HG02571 (cell line): Measurements from ENCODE around the gene TBC1D8.

Source experiments
- ATAC-seq: cut with Tn5 transposase; IDR thresholded peaks from one replicate; pipeline ENCODE4 v1.9.1; 2021; ENCODE audit warnings: mild to moderate bottlenecking, moderate library complexity; ENCODE audit not compliant: unreplicated experiment

The TBC1D8 gene

GRCh38 chr2:101037161-101037755 is 113.9 kb downstream of the TBC1D8 start:
- ATAC-seq: no peak

- ATAC-seq: no peak
These were observed 114.6 kb downstream of the TBC1D8 start for GRCh38 chr2:101036562-101036961.

DNA sequence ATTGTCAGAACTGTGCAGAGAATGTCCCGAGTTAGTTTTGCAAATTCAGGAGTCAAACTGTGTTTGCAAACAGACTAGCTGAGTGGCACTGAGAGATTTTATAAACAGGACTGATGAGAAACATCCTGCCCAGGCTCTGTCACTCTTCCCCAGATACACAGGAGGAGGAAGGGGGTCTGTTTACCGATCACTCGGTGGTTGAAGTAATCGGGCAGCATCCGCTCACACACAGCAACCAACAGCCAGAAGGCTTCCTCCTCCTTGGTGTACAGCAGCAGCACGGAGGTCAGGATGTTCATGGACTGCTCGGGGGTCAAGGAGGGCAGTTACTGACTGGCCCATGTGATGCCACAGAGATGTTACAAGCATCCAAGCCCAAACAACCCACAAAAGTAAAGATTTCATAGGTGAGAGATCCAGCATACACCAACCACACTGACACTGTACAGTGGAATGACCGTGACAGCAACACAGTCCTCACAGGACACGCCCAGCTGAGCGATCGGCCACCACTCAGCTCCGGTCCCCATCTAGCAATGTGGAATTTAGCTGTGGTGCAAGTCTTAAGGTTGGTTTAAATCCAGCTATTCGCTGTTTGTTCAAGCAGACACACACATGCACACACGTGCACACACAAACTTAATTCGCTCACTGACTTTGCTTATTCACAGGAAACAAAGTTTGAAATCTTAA is 119.0 kb downstream of the TBC1D8 start:
- ATAC-seq: no peak

DNA sequence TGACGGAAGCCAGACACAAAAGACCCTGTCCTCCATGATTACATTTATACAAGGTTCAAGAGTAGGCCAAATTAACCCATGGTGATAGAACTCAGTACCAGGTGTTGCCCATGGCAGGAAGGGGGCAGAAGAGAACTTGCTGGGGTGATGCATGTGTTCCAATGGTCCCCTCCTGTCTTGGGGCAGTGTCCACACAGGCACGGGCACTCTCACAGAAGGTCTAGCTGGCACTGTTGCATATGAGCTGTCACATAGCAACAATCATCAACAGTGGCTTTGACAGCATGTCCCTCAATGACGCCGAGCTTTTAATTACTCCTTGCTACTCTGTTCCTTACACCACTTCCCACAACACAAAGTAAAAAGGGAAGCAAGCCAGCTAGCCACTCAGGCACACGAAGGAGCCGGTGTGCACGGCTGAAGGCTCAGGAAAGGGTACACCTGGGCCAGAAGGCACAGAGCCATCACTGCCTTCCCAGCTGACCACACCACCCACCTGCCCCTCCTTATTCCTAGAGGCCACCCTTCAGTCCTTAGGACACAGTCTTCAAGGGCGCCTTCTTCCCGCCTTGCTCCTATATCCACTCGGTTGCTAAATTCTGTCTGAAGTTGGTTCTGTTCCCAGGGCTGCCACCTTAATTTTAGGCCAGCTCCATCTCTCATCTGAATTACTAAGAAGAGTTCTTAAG is 120.2 kb downstream of the TBC1D8 start:
- no peak for ATAC-seq

DNA sequence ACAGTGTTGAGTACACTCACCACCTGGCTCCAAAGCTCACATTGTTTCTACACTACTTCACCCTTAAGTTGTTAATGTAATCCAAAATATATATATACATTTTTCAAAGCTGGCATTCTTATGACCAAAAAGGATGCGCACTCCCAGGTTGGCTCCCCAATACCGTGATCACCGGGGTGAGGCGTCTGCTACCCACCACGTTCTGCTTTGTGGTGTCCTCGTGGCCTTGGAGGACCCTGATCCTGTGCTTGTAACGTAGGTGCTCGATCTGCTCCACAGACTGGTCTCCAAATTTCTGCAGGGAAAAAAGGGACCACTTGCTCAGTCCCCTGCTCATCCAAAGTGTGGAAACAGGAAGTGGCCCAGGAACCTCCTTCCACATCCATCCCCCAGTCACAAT is 123.3 kb downstream of the TBC1D8 start:
- ATAC-seq: no peak

GRCh38 chr2:101026923-101027469 is 124.2 kb downstream of the TBC1D8 start:
- ATAC-seq: no peak

- ATAC-seq: no peak
These were observed 124.9 kb downstream of the TBC1D8 start for GRCh38 chr2:101026253-101026701.

DNA sequence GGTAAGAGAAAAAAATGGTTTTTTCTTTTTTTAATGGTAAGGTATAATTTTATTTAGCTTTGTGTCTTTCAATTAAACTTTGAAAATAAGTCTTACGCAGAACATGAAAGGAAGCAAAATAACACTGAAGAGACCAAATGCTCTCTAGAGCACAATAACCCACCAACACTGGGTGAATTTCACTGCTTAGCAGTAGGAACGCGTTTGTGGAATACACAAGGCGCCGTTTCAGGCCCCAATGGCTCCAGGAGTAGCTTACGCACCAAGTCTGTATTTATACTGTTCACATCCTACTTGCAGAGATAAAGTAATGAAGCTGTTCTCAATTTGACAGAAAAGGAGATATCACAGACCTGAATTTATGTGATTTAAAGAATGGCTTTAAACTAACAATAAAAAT is 125.6 kb downstream of the TBC1D8 start:
- no peak for ATAC-seq

GRCh38 chr2:101023327-101024107 is 127.7 kb downstream of the TBC1D8 start:
- no peak for ATAC-seq

DNA sequence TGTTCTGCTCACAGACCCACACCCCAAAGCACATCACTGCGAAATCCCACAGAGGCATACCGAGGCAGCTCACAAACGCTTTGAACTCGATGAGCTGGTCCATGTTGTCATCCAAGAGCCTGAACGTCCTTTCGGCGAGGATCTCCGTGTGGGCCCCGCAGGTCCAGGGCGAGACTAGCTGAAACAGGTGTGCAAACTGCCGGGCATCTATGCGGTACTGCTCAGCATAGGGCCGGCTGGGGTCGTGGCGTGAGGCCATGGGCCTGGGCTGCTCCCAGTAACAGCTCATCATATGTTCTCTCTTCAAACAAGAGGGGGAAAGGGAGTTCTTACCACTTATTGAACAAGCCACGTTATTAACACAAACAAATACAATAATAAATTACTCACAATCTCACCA is 129.0 kb downstream of the TBC1D8 start:
- ATAC-seq: no peak

DNA sequence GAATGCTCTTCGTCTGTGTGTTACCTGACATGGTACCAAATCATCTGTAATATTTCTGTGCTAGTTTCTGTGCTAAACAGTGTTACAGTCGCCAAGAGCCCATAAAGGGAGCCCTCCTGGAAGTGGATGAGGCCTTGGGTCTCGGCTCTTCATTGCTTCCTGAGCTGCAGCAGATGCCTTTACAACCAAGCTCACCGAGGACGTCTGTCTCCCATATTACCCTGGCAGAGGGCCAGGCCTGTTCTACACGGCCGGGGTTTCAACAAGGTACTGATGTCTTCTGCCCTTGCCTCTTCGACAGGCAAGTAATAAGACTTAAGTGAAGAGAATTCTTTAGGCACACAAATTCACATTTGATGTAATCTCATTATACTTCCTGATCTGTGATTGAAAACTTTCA is 132.2 kb downstream of the TBC1D8 start:
- ATAC-seq: no peak

DNA sequence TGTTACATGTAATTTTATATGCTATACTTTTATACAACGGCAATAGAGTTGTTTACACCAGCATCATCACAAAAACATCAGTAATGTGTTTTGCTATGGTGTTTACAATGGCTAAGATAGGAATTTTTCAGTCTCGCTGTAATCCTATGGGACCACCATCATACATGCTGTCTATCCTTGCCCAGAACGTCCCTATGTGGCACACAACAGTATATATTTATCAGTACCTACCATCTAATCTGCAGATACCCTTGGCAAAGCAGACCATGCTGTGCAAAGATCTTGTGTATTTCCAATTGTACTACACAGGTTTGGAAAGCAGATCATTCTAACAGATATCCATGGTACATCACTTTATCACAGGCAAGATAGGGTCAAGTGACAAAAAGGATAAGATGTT is 133.8 kb downstream of the TBC1D8 start:
- ATAC-seq: no peak

- ATAC-seq: no peak
These were observed 136.8 kb downstream of the TBC1D8 start for GRCh38 chr2:101014264-101014857.

DNA sequence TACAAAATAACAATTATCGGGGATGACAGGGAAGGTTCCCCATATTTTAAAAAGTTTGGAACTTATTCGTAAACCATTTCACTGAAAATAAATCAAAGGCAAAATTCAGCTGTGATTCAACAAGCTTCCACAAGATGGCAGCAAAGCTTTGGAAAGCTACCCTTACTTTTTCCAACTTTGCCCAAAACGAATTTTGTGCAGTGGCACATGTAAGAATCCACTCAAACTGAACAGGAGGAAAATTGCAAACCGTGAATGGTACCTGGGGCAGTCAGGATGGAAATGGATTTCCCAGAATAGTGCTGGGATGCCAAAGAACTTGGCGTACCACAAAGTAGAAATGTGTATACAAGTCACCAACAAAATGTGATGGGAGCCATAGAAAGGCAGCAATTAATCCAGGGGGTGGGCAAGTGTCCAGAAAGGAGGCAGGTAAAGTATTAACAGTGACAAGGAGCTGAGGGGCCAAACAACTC is 138.4 kb downstream of the TBC1D8 start:
- no peak for ATAC-seq

DNA sequence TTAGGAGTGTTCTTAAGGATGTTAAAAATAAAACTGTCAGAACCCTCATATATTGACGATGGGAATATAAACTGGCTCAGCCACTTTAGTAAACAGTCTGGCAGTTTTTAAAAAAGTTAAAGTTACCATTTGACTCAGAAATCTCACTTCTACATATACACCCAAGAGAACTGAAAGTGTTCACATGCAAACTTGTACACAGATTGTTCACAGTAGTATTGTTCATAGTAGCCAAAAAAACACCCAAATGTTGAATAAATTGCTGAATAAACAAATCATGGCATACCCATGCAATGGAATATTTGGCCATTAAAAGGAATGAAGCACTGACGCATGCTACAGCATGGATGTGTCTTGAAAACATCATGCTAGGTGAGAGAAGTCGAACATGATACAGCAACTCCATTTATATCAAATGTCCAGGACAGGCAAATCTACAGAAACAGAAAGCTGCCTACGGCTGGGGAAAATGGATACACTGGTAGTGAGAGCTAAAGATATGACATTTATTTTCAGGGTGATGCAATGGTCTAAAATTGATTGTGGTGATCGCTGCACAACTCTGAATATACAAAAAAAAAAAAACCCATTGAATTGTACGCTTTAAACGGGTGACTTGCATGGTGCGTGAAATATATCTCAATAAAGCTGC is 139.0 kb downstream of the TBC1D8 start:
- peak; percentile 92 for ATAC-seq

- no peak for ATAC-seq
These were observed 140.0 kb downstream of the TBC1D8 start for GRCh38 chr2:101011152-101011551.

DNA sequence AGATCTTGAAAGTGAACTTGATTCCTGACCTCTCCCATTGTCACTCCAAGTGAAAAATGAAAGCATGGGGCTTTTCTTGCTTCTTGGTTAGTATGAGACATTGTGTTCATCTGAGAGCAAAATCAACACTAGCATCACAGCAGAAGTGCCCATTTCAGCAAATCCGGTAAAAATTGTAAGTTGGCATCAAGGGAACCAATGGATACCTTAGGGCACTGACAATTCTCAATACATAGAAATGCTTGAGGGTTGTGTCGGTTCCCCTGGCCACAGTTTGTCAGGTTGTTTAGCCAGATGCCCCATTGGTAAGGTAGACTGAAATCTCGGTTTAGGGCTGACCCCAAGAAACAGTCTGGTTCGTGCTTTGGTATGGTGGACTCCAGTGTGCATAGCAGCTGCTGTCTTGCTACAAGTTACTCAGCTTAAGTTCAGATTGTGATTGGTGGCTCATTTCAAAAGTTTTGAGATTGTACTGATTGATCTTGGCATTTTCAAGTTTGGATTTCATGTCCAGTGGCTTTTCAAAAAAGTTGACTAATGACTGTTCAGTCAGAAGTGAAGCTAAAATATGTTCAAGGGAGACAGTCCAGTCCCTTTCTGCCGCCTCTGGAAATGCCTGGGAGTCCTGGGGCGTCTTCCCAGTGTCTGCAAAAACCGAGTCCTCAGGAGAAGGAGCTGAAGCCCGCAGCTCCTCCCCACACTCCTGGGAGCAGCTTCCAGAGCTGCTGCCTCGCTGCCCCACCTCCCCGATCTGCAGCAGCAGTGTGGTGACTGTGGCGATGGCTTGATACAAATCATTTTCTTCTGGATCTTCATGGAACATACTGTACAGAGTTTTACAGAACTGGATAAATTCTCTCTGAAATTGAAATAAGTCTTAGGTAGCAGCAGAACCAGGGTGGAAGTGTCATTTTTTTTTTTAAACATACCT is 143.5 kb downstream of the TBC1D8 start:
- ATAC-seq: no peak

DNA sequence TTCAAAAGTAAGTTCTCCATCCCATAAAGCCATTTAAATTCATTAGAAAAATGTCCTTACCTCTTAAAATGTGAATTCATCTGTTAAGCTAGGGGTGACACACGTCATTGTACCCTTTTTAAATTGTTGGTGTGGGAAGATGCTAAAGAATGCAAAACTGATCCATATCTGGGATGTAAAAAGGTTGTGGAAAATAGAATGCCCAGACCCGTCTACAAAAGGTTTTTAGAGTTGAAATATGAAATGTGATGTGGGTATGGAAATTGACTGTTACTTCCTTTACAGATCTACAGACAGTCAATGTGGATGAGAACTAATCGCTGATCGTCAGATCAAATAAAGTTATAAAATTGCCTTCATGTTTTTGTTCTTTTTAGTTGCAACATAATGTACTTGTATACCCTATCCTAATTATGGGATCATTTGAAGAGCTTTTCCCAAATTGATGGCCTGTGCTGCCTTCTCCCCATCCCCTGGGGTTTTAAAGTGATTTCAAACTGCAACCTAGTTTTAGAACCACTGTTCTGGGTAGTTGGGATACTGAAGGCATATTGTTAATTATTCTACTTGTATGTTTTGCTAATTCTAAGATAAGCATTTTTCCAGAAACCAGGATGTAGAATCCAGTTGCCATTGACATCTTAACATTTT is 145.0 kb downstream of the TBC1D8 start:
- no peak for ATAC-seq
